Testis (tissue), 2 donors: ENCODE results near the gene MARS1.

ENCODE experiments used
- CTCF ChIP-seq, 3 experiments: fragments of 450-650 bp in 2 of 3; fragments of 200-600 bp in 1 of 3; sonication (generic) in 1 of 3; IDR thresholded peaks; one replicate each; pipeline ENCODE4 v1.5.1; 2016 to 2019; ENCODE audit warnings: antibody characterized with exemption in 3 of 3, mild to moderate bottlenecking in 2 of 3, moderate library complexity in 1 of 3
- POLR2A ChIP-seq: fragments of 450-650 bp; IDR thresholded peaks from one replicate; pipeline ENCODE4 v1.6.1; 2017; ENCODE audit warnings: antibody characterized with exemption, mild to moderate bottlenecking, moderate library complexity

GRCh38 chr12:57526477-57527126, 38.7 kb downstream of the MARS1 start:
- TF ChIP-seq CTCF (IDR thresholded peaks at IDR 0.05) (no peak), POLR2A (no peak)
